ENCODE results near the gene CILP. TPM values are rescaled to one million over a fixed set of nuclear protein-coding genes. Genes with fewer than 3 reads are reported as not detected.
A peak's percentile ranks its signal among the peaks of the same experiment; 100 is the strongest.
"Not testable (repeated sequence)": the region's sequence is repeated elsewhere in the genome, so short reads cannot be mapped to it uniquely, and the experiment has no call there.

CILP gene
- total and polyA plus RNA-seq, 5 donors, result 1.3 to 9.9 (median 3.2) TPM

DNA sequence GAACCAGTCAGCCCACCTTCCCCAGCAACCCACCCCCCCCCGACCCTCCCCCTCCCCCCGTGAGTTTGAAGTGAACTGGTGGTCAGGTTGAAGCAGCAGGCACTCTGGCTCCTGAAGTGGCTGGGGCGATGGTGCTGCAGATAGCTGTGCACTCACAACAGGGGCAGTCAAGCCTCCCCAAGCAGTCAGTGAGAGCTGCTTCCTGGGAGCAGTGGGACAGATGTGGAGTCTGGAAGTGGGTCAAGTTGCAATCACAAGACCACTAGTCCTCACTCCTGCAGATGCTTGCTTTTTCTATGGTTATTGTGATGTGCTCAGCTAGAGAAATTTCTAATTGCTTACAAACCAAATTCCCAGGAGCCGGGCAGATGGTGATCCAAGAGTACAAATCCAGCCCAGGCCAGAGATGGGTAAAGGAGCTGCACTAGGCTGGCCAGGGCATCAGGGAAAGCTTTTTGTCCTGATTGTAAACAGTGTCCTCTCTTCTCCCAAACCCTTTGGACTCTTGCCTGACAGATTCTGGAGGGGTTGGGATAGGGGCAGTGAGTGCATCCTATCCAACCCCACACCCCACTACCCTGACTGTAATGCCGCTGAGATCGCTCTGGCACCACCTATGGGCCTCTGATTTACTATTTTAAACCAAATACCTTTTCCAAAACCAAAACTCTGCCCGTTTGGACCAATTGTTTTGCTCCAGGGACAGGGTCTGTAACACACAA, 16.3 kb downstream of the CILP start:
- no peak overlapping the region for H3K27ac ChIP-seq (ENCODE audit: low read length)
- DNase-seq (peak in 2 of 3 donors; percentile 56 to 61), ATAC-seq (peak in 1 of 2 donors; percentile 57)
- no peaks in the 10 kb centered on the region for H3K4me1 ChIP-seq (ENCODE audit: control insufficient read depth, insufficient read depth, low read length)
- no peaks in the 10 kb centered on the region for H3K27me3 ChIP-seq (ENCODE audit: control insufficient read depth, insufficient read depth)
- no peaks in the 10 kb centered on the region for H3K9me3 ChIP-seq (ENCODE audit: control insufficient read depth, low read length)
- 52% methylated on average over 7 of the region's 7 CpGs for WGBS
- no peak overlapping the region for H3K4me3 ChIP-seq (ENCODE audit: low read length)
- intact Hi-C loops (cut with DNase I), result loop anchor here in 1 of 4 donors (10.0 kb wide), 1 partner anchor 80 kb away; no protein-coding TSS in a partner anchor

DNA sequence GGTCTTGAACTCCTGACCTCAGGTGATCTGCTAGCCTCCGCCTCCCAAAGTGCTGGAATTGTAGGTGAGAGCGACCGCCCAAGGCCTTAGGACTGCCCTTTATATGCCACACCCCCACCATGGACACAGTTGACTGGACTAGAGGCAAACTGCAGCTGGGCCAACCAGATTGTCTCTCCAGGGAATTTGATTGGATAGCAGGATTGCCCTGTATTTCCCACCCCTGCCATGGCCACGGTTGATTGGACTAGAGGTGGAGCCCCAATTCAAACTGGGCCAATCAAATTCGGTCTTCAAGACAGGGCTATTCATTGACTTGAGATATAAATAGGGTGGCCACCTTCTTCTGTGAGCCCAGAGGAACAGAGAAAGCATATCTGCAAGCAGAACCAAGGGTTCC, 19.3 kb downstream of the CILP start:
- no peak overlapping the region for H3K4me3 ChIP-seq (ENCODE audit: low read length)
- WGBS, result 90% methylated on average over 5 of the region's 5 CpGs
- intact Hi-C loops (cut with DNase I), result loop anchor here in 1 of 4 donors (10.0 kb wide), 1 partner anchor 83 kb away; no protein-coding TSS in a partner anchor

DNA sequence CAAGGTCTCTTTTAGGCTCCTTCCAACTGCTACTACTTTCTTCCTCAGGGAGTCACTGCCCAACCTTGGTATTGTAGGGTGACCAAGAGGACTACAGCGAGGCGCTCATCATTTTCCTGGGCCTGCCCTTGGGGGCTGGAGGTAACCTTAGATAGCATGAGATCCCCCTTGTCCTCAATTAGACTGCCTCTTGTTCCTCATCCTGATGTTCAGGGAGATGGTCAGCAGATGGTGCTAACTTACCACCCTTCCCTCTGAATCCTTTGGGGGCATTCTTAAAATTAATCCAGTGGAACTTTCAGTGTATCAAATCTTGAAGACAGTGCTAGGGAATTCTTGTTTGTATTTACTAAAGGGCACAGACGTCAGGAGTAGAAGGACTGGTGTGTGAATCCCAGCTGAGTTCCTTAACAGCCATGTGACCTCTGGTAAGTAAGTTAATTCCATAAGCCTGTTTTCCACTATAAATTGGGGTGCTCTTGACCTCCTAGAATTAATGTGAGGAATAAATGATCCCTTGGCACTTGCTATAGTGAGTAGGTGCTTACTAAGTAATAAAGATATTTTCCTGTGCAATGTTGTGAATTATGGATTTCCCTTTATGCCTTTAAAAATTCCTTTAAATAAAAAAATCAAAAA, 22.1 kb downstream of the CILP start:
- intact Hi-C loops (cut with DNase I), result loop anchor here (5.0 kb wide), 4 partner anchors 83 to 113 kb away; partner anchors contain the start of genes RNU5A-1 (in 2 of the 4), PARP16 (in 1 of the 4) and RNU5B-1 (in 1 of the 4)
- Histone ChIP-seq H3K4me3 (ENCODE audit: low read length) (no peak overlapping the region), H3K27me3 (ENCODE audit: control insufficient read depth, insufficient read depth) (no peaks in the 10 kb centered on the region), H3K9me3 (ENCODE audit: control insufficient read depth, low read length) (no peaks in the 10 kb centered on the region), H3K27ac (ENCODE audit: low read length) (no peak overlapping the region), H3K4me1 (ENCODE audit: control insufficient read depth, insufficient read depth, low read length) (no peaks in the 10 kb centered on the region)
- 8% methylated on average over 3 of the region's 3 CpGs for WGBS
- DNase-seq (no peak), ATAC-seq (no peak)

More for the DNA sequence above, 19.3 kb downstream of the CILP start:
- DNase-seq (no peak), ATAC-seq (peak in 1 of 2 donors; percentile 34)
- Histone ChIP-seq H3K27me3 (ENCODE audit: control insufficient read depth, insufficient read depth) (no peaks in the 10 kb centered on the region), H3K4me1 (ENCODE audit: control insufficient read depth, insufficient read depth, low read length) (no peaks in the 10 kb centered on the region), H3K27ac (ENCODE audit: low read length) (no peak overlapping the region), H3K9me3 (ENCODE audit: control insufficient read depth, low read length) (no peaks in the 10 kb centered on the region)

DNA sequence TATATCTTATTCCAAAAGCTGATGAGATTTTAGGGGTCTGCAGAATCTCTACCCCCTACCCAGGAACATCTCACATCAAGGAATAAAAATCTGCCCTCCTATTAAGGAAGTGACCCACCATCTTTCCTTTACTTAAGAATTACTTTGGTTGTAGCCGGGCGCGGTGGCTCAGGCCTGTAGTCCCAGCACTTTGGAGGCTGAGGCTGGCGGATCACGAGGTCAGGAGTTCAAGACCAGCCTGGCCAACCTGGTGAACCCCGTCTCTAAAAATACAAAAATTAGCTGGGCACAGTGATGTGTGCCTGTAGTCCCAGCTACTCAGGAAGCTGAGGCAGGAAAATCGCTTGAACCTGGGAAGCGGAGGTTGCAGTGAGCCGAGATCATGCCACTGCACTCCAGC, 22.8 kb downstream of the CILP start:
- H3K4me3 ChIP-seq (ENCODE audit: low read length); H3K9me3 ChIP-seq (ENCODE audit: control insufficient read depth, low read length); H3K27ac ChIP-seq (ENCODE audit: low read length); H3K4me1 ChIP-seq (ENCODE audit: control insufficient read depth, insufficient read depth, low read length); DNase-seq; ATAC-seq; H3K27me3 ChIP-seq (ENCODE audit: control insufficient read depth, insufficient read depth): not testable (repeated sequence)
- intact Hi-C loops (cut with DNase I), result loop anchor here (5.0 kb wide), 4 partner anchors 84 to 114 kb away; partner anchors contain the start of genes RNU5A-1 (in 2 of the 4), PARP16 (in 1 of the 4) and RNU5B-1 (in 1 of the 4)
- 86% methylated on average over 9 of the region's 9 CpGs for WGBS

DNA sequence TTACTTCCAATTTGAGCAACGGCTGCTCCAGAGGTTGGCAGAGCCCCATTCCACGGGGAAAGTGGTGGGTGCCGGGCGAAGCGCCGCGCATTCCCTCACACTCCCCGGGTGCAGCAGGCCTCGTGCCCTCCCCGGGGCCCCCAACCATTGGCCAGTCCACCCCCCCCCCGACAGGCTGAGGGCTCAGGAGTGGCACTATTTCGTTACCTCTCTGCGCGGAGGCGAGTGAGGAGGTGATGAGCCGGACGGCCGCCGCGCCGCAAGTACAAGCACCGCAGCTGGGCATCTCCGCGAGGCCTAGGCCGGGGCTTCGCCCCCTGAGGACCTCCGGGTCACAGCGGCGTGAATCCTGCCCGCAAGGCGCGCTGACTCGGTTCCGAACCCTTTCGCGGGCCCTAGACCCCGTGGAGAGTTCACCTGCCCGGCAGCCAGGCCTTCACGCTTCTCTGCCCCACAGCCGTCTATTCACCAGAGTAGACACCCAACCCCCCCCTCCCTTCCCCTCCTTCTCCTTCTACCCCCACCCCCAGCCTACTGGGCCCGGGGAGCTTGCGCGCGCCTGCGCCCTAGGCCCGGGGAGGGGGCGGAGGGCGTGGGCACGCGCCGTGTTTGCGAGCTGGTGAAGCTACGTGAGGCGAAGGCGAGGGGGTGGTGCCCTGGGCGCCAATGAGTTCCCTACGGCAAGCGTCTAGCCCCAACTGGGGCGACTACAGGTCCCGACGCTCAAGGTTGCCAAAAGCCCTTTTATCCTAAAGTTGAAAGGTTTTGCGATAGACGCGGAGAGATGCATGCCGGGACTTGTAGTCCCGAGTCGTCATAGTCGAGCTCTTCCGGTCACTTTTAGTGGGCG, 26.2 kb downstream of the CILP start, which contains the start of gene CLPX:
Gene CLPX (minus strand): TSS at position 475 of the 850 bp plus-strand sequence. CDS start 189 bp downstream, at position 286.
- intact Hi-C loops (cut with DNase I), result loop anchor here (5.0 kb wide), 4 partner anchors 87 to 117 kb away; partner anchors contain the start of genes RNU5A-1 (in 2 of the 4), PARP16 (in 1 of the 4) and RNU5B-1 (in 1 of the 4)
- Histone ChIP-seq H3K27ac (ENCODE audit: low read length) (peak within 1 kb of the TSS; percentile 98), H3K4me1 (ENCODE audit: control insufficient read depth, insufficient read depth, low read length) (no peaks in the 10 kb centered on the region), H3K4me3 (ENCODE audit: low read length) (peak within 1 kb of the TSS; percentile 97), H3K27me3 (ENCODE audit: control insufficient read depth, insufficient read depth) (no peaks in the 10 kb centered on the region), H3K9me3 (ENCODE audit: control insufficient read depth, low read length) (no peaks in the 10 kb centered on the region)
- WGBS, result under 1% methylated on average over 70 of the region's 70 CpGs
- DNase-seq (peak; percentile 94 to 97 (median 96)), ATAC-seq (peak; percentile 97)

DNA sequence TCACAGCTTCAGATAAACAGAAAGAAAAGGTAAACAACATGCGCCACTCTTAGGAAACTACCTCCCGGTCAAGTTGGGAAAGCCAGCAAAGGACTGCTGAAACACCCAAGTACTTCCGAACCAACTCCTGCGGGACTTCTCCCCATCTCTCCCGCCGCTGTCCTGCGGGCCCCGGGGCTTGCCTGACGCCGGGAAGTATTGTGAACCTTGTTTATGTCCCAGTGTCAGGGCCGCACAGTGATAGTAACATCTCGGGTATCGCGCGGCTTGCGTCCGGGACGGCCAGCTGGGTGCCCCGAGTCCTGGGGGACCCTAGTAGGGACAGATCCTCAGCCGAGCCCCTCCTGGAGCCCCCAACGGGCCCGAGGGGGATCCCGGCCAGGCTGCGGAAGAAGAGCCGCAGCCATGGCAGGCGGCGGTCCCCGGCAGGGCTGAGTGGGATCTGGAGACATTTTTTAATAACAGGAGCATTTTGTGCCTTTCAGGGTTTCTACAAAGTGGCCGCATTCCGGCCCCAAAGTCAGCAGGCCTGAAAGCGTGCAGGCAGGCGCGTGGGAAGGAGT, 26.9 kb downstream of the CILP start:
- H3K27ac ChIP-seq (ENCODE audit: low read length), result peak overlapping the region; percentile 98
- DNase-seq, result peak; percentile 60 to 85 (median 83)
- ATAC-seq, result peak; percentile 63 to 64
- under 1% methylated on average over 33 of the region's 33 CpGs for WGBS
- no peaks in the 10 kb centered on the region for H3K9me3 ChIP-seq (ENCODE audit: control insufficient read depth, low read length)
- H3K4me1 ChIP-seq (ENCODE audit: control insufficient read depth, insufficient read depth, low read length), result no peaks in the 10 kb centered on the region
- no peaks in the 10 kb centered on the region for H3K27me3 ChIP-seq (ENCODE audit: control insufficient read depth, insufficient read depth)
- intact Hi-C loops (cut with DNase I), result no loop called here
- peak overlapping the region; percentile 97 for H3K4me3 ChIP-seq (ENCODE audit: low read length)

DNA sequence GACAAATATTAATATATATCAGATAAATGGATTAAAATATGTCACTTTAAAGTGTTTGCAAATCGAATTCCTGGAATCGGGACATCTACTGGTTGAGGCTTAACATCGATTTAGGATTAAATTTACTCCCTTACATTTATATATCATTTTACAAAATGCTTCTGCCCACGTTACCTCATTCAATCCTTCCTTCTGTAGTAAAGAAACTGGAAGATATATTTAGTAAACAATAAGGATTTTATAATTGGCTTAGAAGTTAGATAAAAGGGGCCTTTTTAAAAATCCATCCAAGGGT, 27.5 kb downstream of the CILP start:
- peak overlapping the region; percentile 97 for H3K4me3 ChIP-seq (ENCODE audit: low read length)
- no peaks in the 10 kb centered on the region for H3K27me3 ChIP-seq (ENCODE audit: control insufficient read depth, insufficient read depth)
- intact Hi-C loops (cut with DNase I), result no loop called here
- ATAC-seq (no peak), DNase-seq (no peak)
- no peaks in the 10 kb centered on the region for H3K4me1 ChIP-seq (ENCODE audit: control insufficient read depth, insufficient read depth, low read length)
- 1% methylated on average over 4 of the region's 4 CpGs for WGBS
- no peak overlapping the region for H3K27ac ChIP-seq (ENCODE audit: low read length)
- H3K9me3 ChIP-seq (ENCODE audit: control insufficient read depth, low read length), result no peaks in the 10 kb centered on the region

DNA sequence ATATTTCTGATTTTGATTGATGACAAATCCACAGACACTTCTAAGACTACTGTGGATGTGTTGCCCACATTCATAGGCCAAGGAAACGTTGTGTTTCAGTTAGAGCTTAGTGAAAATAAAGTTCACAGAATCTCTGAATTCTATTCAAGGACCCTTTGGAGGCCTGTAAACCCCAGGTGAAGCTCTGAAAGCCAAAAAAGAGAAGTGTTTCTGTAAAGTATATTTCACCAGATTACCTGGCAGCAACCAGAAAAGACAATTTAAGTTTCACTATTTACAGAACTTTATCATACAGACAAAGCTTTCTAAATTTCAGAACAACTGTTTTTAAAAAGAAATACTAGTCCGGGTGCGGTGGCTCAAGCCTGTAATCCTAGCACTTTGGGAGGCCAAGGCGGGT, 28.7 kb downstream of the CILP start:
- ATAC-seq (no peak), DNase-seq (no peak)
- H3K4me3 ChIP-seq (ENCODE audit: low read length), result no peak overlapping the region
- H3K9me3 ChIP-seq (ENCODE audit: control insufficient read depth, low read length), result no peaks in the 10 kb centered on the region
- no peak overlapping the region for H3K27ac ChIP-seq (ENCODE audit: low read length)
- H3K4me1 ChIP-seq (ENCODE audit: control insufficient read depth, insufficient read depth, low read length), result no peaks in the 10 kb centered on the region
- 75% methylated on average over 4 of the region's 4 CpGs for WGBS
- H3K27me3 ChIP-seq (ENCODE audit: control insufficient read depth, insufficient read depth), result no peaks in the 10 kb centered on the region
- intact Hi-C loops (cut with DNase I), result no loop called here

DNA sequence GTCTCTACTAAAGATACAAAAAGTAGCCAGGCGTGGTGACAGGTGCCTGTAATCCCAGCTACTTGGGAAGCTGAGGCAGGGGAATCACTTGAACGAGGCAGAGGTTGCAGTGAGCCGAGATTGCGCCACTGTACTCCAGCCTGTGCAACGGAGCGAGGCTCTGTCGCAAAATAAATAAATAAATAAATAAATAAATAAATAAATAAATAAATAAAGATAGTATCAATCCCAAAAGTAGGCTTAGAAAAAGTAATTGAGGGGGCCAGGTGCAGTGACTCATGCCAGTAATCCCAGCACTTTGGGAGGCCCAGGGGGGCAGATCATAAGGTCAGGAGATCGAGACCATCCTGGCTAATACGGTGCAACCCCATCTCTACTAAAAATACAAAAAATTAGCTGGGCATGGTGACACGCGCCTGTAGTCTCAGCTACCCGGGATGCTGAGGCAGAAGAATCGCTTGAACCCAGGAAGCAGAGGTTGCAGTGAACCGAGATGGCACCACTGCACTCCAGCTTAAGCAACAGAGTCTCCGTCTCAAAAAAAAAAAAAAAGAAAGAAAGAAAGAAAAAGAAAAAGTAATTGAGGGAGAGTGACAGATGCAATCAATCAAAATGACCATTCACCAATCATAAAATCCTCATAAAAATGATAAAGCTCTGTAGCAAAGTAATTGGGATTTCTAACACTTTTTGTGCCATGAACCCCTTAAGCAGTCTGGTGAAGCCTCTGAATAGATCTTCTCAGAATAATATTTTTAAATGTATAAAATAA, 29.5 kb downstream of the CILP start:
- ATAC-seq; H3K27me3 ChIP-seq (ENCODE audit: control insufficient read depth, insufficient read depth); intact Hi-C loops (cut with DNase I): not testable (repeated sequence)

DNA sequence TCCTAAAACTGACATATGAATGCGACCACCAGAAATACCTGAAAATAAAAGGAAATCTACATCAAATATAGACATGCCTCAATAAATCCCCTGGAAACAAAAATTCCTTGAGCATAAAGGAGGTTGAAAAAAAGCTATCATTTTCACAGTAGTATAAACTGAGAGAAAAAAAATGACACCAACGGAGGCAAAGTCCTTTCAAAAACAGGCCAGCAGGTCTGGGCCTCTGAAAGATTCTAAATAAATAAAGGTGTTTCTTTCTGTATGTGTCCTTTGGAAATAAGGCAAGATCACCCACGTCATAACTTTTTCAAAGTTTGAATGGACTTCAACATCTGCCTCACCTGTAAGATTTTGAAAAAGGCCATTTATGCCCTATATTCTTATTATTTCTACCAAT, 31.1 kb downstream of the CILP start:
- no peak for DNase-seq
- ATAC-seq, result no peak
- 95% methylated on average over 3 of the region's 3 CpGs for WGBS
- Histone ChIP-seq H3K9me3 (ENCODE audit: control insufficient read depth, low read length) (no peaks in the 10 kb centered on the region), H3K4me3 (ENCODE audit: low read length) (no peak overlapping the region), H3K27ac (ENCODE audit: low read length) (no peak overlapping the region), H3K27me3 (ENCODE audit: control insufficient read depth, insufficient read depth) (no peaks in the 10 kb centered on the region), H3K4me1 (ENCODE audit: control insufficient read depth, insufficient read depth, low read length) (no peaks in the 10 kb centered on the region)
- intact Hi-C loops (cut with DNase I), result no loop called here

More for the DNA sequence above, 29.5 kb downstream of the CILP start:
- not testable (repeated sequence) for H3K27ac ChIP-seq (ENCODE audit: low read length); DNase-seq; H3K4me3 ChIP-seq (ENCODE audit: low read length); H3K9me3 ChIP-seq (ENCODE audit: control insufficient read depth, low read length); H3K4me1 ChIP-seq (ENCODE audit: control insufficient read depth, insufficient read depth, low read length)
- WGBS, result 90% methylated on average over 15 of the region's 15 CpGs

All from right cardiac atrium (tissue), 5 donors.